HEK293T (cell line): Measurements from ENCODE around the gene SLC9A2.

Source experiments
- CTCF ChIA-PET: fragments of 350-600 bp; formaldehyde crosslinking; extraction: SDS; loops from one replicate; lab custom pipeline; 2021; ENCODE audit warnings: antibody characterized with exemption, inconsistent platforms; lab: Yijun Ruan, JAX
- POLR2A ChIA-PET: fragments of 350-600 bp; formaldehyde crosslinking; extraction: SDS; loops from one replicate; lab custom pipeline; 2020; ENCODE audit warnings: antibody characterized with exemption, inconsistent platforms; lab: Yijun Ruan, JAX
- DNase-seq: peaks from one replicate; pipeline ENCODE4 v3.0.0; 2012; ENCODE audit warnings: mixed read lengths; ENCODE audit errors: extremely low spot score
- ARNT ChIP-seq: fragments of 450-650 bp; IDR thresholded peaks from 2 replicates; pipeline ENCODE4 v1.6.1; 2017; ENCODE audit warnings: mild to moderate bottlenecking
- BHLHE40 ChIP-seq: fragments of 450-650 bp; IDR thresholded peaks from 2 replicates; pipeline ENCODE4 v1.6.1; 2016; ENCODE audit warnings: mild to moderate bottlenecking, moderate library complexity, borderline replicate concordance
- CTBP1 ChIP-seq: fragments of 450-650 bp; IDR thresholded peaks from 2 replicates; pipeline ENCODE4 v1.6.1; 2016; ENCODE audit warnings: borderline replicate concordance
- ELF4 ChIP-seq: fragments of 450-650 bp; IDR thresholded peaks from 2 replicates; pipeline ENCODE4 v1.6.1; 2017; ENCODE audit warnings: antibody characterized with exemption
- FOXA1 ChIP-seq: fragments of 450-650 bp; IDR thresholded peaks from 2 replicates; pipeline ENCODE4 v1.6.1; 2016; ENCODE audit warnings: mild to moderate bottlenecking
- FOXK2 ChIP-seq: fragments of 450-650 bp; IDR thresholded peaks from 2 replicates; pipeline ENCODE4 v1.6.1; 2016; ENCODE audit warnings: mild to moderate bottlenecking
- FOXM1 ChIP-seq: fragments of 450-650 bp; IDR thresholded peaks from 2 replicates; pipeline ENCODE4 v1.6.1; 2017; ENCODE audit warnings: mild to moderate bottlenecking, borderline replicate concordance
- HDGF ChIP-seq: fragments of 450-650 bp; IDR thresholded peaks from 2 replicates; pipeline ENCODE4 v1.6.1; 2017; ENCODE audit warnings: antibody characterized with exemption, borderline replicate concordance
- L3MBTL2 ChIP-seq: fragments of 450-650 bp; conservative IDR thresholded peaks from 2 replicates; pipeline ENCODE4 v1.6.1; 2016; ENCODE audit warnings: mild to moderate bottlenecking
- LEF1 ChIP-seq: fragments of 450-650 bp; IDR thresholded peaks from 2 replicates; pipeline ENCODE4 v1.6.1; 2017; ENCODE audit warnings: mild to moderate bottlenecking, borderline replicate concordance
- NFRKB ChIP-seq: fragments of 450-650 bp; IDR thresholded peaks from 2 replicates; pipeline ENCODE4 v1.6.1; 2016; ENCODE audit warnings: mild to moderate bottlenecking, moderate library complexity
- PKNOX1 ChIP-seq: fragments of 450-650 bp; IDR thresholded peaks from 2 replicates; pipeline ENCODE4 v1.6.1; 2016
- SP1 ChIP-seq: fragments of 450-650 bp; IDR thresholded peaks from 2 replicates; pipeline ENCODE4 v1.6.1; 2017
- SUZ12 ChIP-seq: fragments of 450-650 bp; IDR thresholded peaks from 2 replicates; pipeline ENCODE4 v1.6.1; 2016; ENCODE audit warnings: mild to moderate bottlenecking
- TARDBP ChIP-seq: fragments of 450-650 bp; IDR thresholded peaks from 2 replicates; pipeline ENCODE4 v1.6.1; 2016
- ZNF384 ChIP-seq: fragments of 450-650 bp; IDR thresholded peaks from 2 replicates; pipeline ENCODE4 v1.6.1; 2016

SLC9A2 gene

GRCh38 chr2:102660574-102660973 is 41.2 kb downstream of the SLC9A2 start:
- POLR2A ChIA-PET = no interaction called here
- CTCF ChIA-PET = interaction anchor here (0.6 kb wide), 1 partner anchor 551 kb away, joined by 3 read pairs; no protein-coding TSS in a partner anchor
- DNase-seq = no peak
- TF ChIP-seq NFRKB (no peak), CTBP1 (no peak), TARDBP (no peak), BHLHE40 (no peak), SP1 (no peak), SUZ12 (no peak), ZNF384 (no peak), FOXM1 (no peak), HDGF (no peak), FOXA1 (no peak), LEF1 (no peak), ARNT (no peak), L3MBTL2 (no peak), PKNOX1 (no peak), FOXK2 (no peak), ELF4 (no peak)

GRCh38 chr2:102661846-102662245 is 42.5 kb downstream of the SLC9A2 start:
- TF ChIP-seq FOXM1 (no peak), PKNOX1 (no peak), NFRKB (no peak), FOXA1 (no peak), CTBP1 (no peak)
- ChIA-PET CTCF (no interaction called here), POLR2A (no interaction called here)
- no peak for DNase-seq

DNA sequence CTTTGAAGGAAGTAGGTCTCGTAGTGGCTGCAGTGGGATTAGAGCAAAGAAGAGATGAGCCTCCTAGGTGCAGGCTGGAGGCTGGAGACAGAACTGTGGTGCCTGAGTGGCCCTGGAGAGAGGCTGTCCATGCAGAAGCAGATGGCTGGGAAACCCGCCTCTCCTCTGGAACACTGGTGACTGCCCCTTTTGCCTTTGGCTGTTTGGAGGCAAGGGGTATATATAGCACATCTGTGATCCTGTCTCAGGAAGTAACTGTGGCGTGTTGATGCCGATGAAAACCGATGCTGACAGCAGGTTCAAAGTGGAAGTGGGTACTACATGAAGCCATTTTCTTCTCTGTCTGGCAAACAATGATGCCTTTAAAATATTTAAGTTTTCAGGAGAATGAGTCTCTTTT is 43.5 kb downstream of the SLC9A2 start:
- no peak for DNase-seq
- TF ChIP-seq HDGF = no peak
- TF ChIP-seq LEF1 = no peak
- TF ChIP-seq FOXM1 = no peak
- no peak for TF ChIP-seq CTBP1
- TF ChIP-seq ELF4 = no peak
- no peak for TF ChIP-seq TARDBP
- TF ChIP-seq SUZ12 = no peak
- no peak for TF ChIP-seq ZNF384
- no peak for TF ChIP-seq L3MBTL2
- no peak for TF ChIP-seq NFRKB
- TF ChIP-seq SP1 = no peak
- no peak for TF ChIP-seq BHLHE40
- no peak for TF ChIP-seq ARNT
- no peak for TF ChIP-seq PKNOX1
- TF ChIP-seq FOXA1 = no peak
- no peak for TF ChIP-seq FOXK2
- POLR2A ChIA-PET = no interaction called here

GRCh38 chr2:102663381-102663780 is 44.0 kb downstream of the SLC9A2 start:
- ChIA-PET POLR2A (no interaction called here), CTCF (no interaction called here)
- DNase-seq = no peak
- TF ChIP-seq BHLHE40 (no peak), SUZ12 (no peak), L3MBTL2 (no peak), FOXM1 (no peak), FOXK2 (no peak), ZNF384 (no peak), ARNT (no peak), SP1 (no peak), NFRKB (no peak), PKNOX1 (no peak), CTBP1 (no peak), FOXA1 (no peak), ELF4 (no peak), TARDBP (no peak), LEF1 (no peak), HDGF (no peak)

More for the DNA sequence above, 43.5 kb downstream of the SLC9A2 start:
- CTCF ChIA-PET = no interaction called here

DNA sequence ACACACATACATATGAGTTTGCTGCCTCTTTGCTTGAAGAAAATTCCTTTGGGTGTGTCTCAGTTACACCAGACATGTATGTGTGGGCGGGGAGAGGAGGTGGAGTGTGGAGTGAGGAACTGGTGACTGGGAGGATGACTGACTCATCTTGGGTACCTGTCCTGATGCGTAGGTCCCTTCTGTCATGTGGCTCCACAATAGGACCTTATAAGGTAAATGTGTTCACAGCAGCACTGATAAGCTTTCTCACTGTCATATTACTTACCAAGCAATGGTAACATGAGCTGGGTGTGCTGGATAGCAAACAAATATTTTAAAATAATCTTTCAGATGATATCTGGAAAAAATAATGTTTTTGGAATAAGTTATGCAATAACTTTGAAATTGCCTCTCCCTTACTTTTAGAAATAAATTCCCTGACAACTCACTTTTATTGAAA is 45.1 kb downstream of the SLC9A2 start:
- DNase-seq = no peak
- ChIA-PET CTCF (no interaction called here), POLR2A (no interaction called here)
- TF ChIP-seq LEF1 (no peak), ARNT (no peak), ELF4 (no peak), CTBP1 (no peak), FOXA1 (no peak), BHLHE40 (no peak), NFRKB (no peak), L3MBTL2 (no peak), SP1 (no peak), TARDBP (no peak), ZNF384 (no peak), FOXM1 (no peak), FOXK2 (no peak), PKNOX1 (no peak), HDGF (no peak), SUZ12 (no peak)
